GM19397 (cell line): ENCODE measurements around the gene GC.
"Not testable (repeated sequence)": the region's sequence is repeated elsewhere in the genome, so short reads cannot be mapped to it uniquely, and the experiment has no call there.

Experiments
- ATAC-seq: cut with Tn5 transposase; IDR thresholded peaks from one replicate; pipeline ENCODE4 v1.9.1; 2021; ENCODE audit warnings: mild to moderate bottlenecking, moderate library complexity; ENCODE audit not compliant: unreplicated experiment

Gene GC

GRCh38 chr4:71783972-71784371 lies at the start of gene GC:
Gene GC (minus strand): TSS chr4:71784079. CDS start chr4:71784018, 61 bp downstream.
- no peak for ATAC-seq

- no peak for ATAC-seq
Measured at GRCh38 chr4:71833232-71833900, 49.5 kb upstream of the GC start.

- ATAC-seq = no peak
Measured at GRCh38 chr4:71832049-71832448, 48.2 kb upstream of the GC start.

- ATAC-seq = no peak
Measured at GRCh38 chr4:71830497-71831190, 46.8 kb upstream of the GC start.

- ATAC-seq = no peak
Measured at GRCh38 chr4:71828470-71828869, 44.6 kb upstream of the GC start.

- no peak for ATAC-seq
Measured at GRCh38 chr4:71827826-71828225, 43.9 kb upstream of the GC start.

GRCh38 chr4:71816676-71817303 lies 32.9 kb upstream of the GC start:
- ATAC-seq = no peak

GRCh38 chr4:71814433-71814832 lies 30.6 kb upstream of the GC start:
- ATAC-seq = no peak

- ATAC-seq = not testable (repeated sequence)
Measured at GRCh38 chr4:71809805-71810204, 25.9 kb upstream of the GC start.

GRCh38 chr4:71807469-71807868 lies 23.6 kb upstream of the GC start:
- no peak for ATAC-seq

- not testable (repeated sequence) for ATAC-seq
Measured at GRCh38 chr4:71805230-71805629, 21.4 kb upstream of the GC start.

GRCh38 chr4:71804017-71804697 lies 20.3 kb upstream of the GC start:
- not testable (repeated sequence) for ATAC-seq

- ATAC-seq = no peak
Measured at GRCh38 chr4:71785959-71786358, 2.1 kb upstream of the GC start.

- no peak for ATAC-seq
Measured at GRCh38 chr4:71784569-71785197, 804 bp upstream of the GC start.

- no peak for ATAC-seq
Measured at GRCh38 chr4:71777891-71778290, 6.0 kb downstream of the GC start.

GRCh38 chr4:71775449-71775848 lies 8.4 kb downstream of the GC start:
- ATAC-seq = no peak

GRCh38 chr4:71774136-71774535 lies 9.7 kb downstream of the GC start:
- no peak for ATAC-seq

- ATAC-seq = no peak
Measured at GRCh38 chr4:71773004-71773403, 10.9 kb downstream of the GC start.

GRCh38 chr4:71772592-71772991 lies 11.3 kb downstream of the GC start:
- no peak for ATAC-seq

GRCh38 chr4:71771613-71772012 lies 12.3 kb downstream of the GC start:
- no peak for ATAC-seq

- no peak for ATAC-seq
Measured at GRCh38 chr4:71769434-71769833, 14.4 kb downstream of the GC start.
